ENCODE measurements around the gene ACTR3C. TPM values are rescaled to one million over a fixed set of nuclear protein-coding genes. Genes with fewer than 3 reads are reported as not detected.

ACTR3C gene
- total and polyA plus RNA-seq, 12 donors = 6.6 to 50.0 (median 26.0) TPM

GRCh38 chr7:150358988-150359621 lies 35.8 kb upstream of the ACTR3C start:
- no peak overlapping the region for H3K27ac ChIP-seq
- H3K4me3 ChIP-seq = no peak overlapping the region
- intact Hi-C loops (cut with DNase I) = loop anchor here in 1 of 2 donors (10.0 kb wide), 1 partner anchor 56 kb away; no protein-coding TSS in a partner anchor
- no peaks in the 10 kb centered on the region for H3K27me3 ChIP-seq
- no peaks in the 10 kb centered on the region for H3K9me3 ChIP-seq (replicated peaks in 1 of 3)
- peaks cover 0 to 3% of the 10 kb centered on the region in 2 donors for H3K4me1 ChIP-seq (replicated peaks in 1 of 2)
- DNase-seq = no peak
- H3K36me3 ChIP-seq (replicated peaks in 1 of 2) = no peaks in the 10 kb centered on the region
- no peak for TF ChIP-seq CTCF (IDR thresholded peaks at IDR 0.05)
- no peak for TF ChIP-seq POLR2A (IDR thresholded peaks at IDR 0.05)
- WGBS, 4 donors = 88 to 93% (median 91%) methylated on average over 4 of the region's 4 CpGs

GRCh38 chr7:150358433-150358832 lies 35.1 kb upstream of the ACTR3C start:
- Histone ChIP-seq H3K4me3 (no peak overlapping the region), H3K36me3 (replicated peaks in 1 of 2) (no peaks in the 10 kb centered on the region), H3K9me3 (replicated peaks in 1 of 3) (no peaks in the 10 kb centered on the region), H3K4me1 (replicated peaks in 1 of 2) (peaks cover 0 to 3% of the 10 kb centered on the region in 2 donors), H3K27ac (no peak overlapping the region), H3K27me3 (no peaks in the 10 kb centered on the region)
- no peak for TF ChIP-seq CTCF (IDR thresholded peaks at IDR 0.05)
- intact Hi-C loops (cut with DNase I) = loop anchor here in 1 of 2 donors (10.0 kb wide), 1 partner anchor 56 kb away; no protein-coding TSS in a partner anchor
- WGBS, 4 donors = 96 to 98% (median 97%) methylated on average over 4 of the region's 4 CpGs
- DNase-seq = no peak

GRCh38 chr7:150357771-150358427 lies 34.6 kb upstream of the ACTR3C start:
- no peaks in the 10 kb centered on the region for H3K27me3 ChIP-seq
- TF ChIP-seq POLR2A (IDR thresholded peaks at IDR 0.05) (no peak), CTCF (IDR thresholded peaks at IDR 0.05) (no peak)
- H3K4me1 ChIP-seq (replicated peaks in 1 of 2) = peaks cover 0 to 3% of the 10 kb centered on the region in 2 donors
- no peak overlapping the region for H3K4me3 ChIP-seq
- no peaks in the 10 kb centered on the region for H3K36me3 ChIP-seq (replicated peaks in 1 of 2)
- 83 to 86% (median 85%) methylated on average over 13 of the region's 13 CpGs for WGBS, 4 donors
- no peak overlapping the region for H3K27ac ChIP-seq
- intact Hi-C loops (cut with DNase I) = loop anchor here in 1 of 2 donors (10.0 kb wide), 1 partner anchor 57 kb away; no protein-coding TSS in a partner anchor
- H3K9me3 ChIP-seq (replicated peaks in 1 of 3) = no peaks in the 10 kb centered on the region
- DNase-seq = no peak

GRCh38 chr7:150357270-150357669 lies 33.9 kb upstream of the ACTR3C start:
- Histone ChIP-seq H3K4me3 (no peak overlapping the region), H3K9me3 (replicated peaks in 1 of 3) (no peaks in the 10 kb centered on the region), H3K36me3 (replicated peaks in 1 of 2) (no peaks in the 10 kb centered on the region), H3K4me1 (replicated peaks in 1 of 2) (peaks cover 0 to 3% of the 10 kb centered on the region in 2 donors), H3K27me3 (no peaks in the 10 kb centered on the region), H3K27ac (no peak overlapping the region)
- TF ChIP-seq POLR2A (IDR thresholded peaks at IDR 0.05) = no peak
- TF ChIP-seq CTCF (IDR thresholded peaks at IDR 0.05) = no peak
- intact Hi-C loops (cut with DNase I) = loop anchor here in 1 of 2 donors (10.0 kb wide), 1 partner anchor 58 kb away; no protein-coding TSS in a partner anchor
- DNase-seq = no peak
- WGBS, 4 donors = 58 to 72% (median 63%) methylated on average over 9 of the region's 9 CpGs

Data from adrenal gland (tissue), 12 donors.